ENCODE data around the gene TRPM1.

GRCh38 chr15:31001702-31002101 is 99.8 kb downstream of the TRPM1 start:
- TF ChIP-seq POLR2A (IDR thresholded peaks at IDR 0.05) (no peak), CTCF (IDR thresholded peaks at IDR 0.05) (no peak)

Measured in body of pancreas (tissue), 4 donors.